CD8-positive, alpha-beta memory T cell (primary cell): Measurements from ENCODE around the gene SH3GL3. TPM values are rescaled to one million over a fixed set of nuclear protein-coding genes. Genes with fewer than 3 reads are reported as not detected.

Source experiments
- CTCF ChIA-PET: fragments of 350-600 bp; sonication (Branson Sonifier 250); formaldehyde crosslinking; loops from one replicate; lab custom pipeline; 2021; ENCODE audit warnings: antibody characterized with exemption; lab: Charles Lee
- POLR2A ChIA-PET: fragments of 350-600 bp; sonication (Branson Sonifier 250); formaldehyde crosslinking; loops from one replicate; lab custom pipeline; 2021; ENCODE audit warnings: antibody characterized with exemption; lab: Charles Lee
- DNase-seq, 5 donors: peaks; one replicate each; pipeline versions ENCODE4 v3.0.0 to v3.0.0-alpha.2; 2020 to 2022; ENCODE audit warnings: mixed read lengths in 1 of 5
- H3K27ac ChIP-seq: one replicate; pipeline ENCODE4 v1.7.0; 2013; ENCODE audit warnings: low read depth, mild to moderate bottlenecking, low read length, moderate library complexity
- H3K27me3 ChIP-seq: 2 replicates; pipeline ENCODE4 v1.7.0; 2013; ENCODE audit warnings: low read length, mild to moderate bottlenecking; ENCODE audit not compliant: insufficient read depth, poor library complexity, severe bottlenecking
- H3K36me3 ChIP-seq: 2 replicates; pipeline ENCODE4 v1.7.0; 2013; ENCODE audit warnings: mild to moderate bottlenecking, low read length, moderate library complexity; ENCODE audit not compliant: insufficient read depth
- H3K4me1 ChIP-seq: 2 replicates; pipeline ENCODE4 v1.7.0; 2013; ENCODE audit warnings: mild to moderate bottlenecking, low read length, moderate library complexity; ENCODE audit not compliant: insufficient read depth
- H3K4me3 ChIP-seq: 2 replicates; pipeline ENCODE4 v1.7.0; 2013; ENCODE audit warnings: mild to moderate bottlenecking, low read length
- H3K9me3 ChIP-seq: 2 replicates; pipeline ENCODE4 v1.7.0; 2013; ENCODE audit warnings: mild to moderate bottlenecking, low read length
- H3K27ac Mint-ChIP-seq, 8 donors: one replicate each; pipeline ENCODE4 v1.8.0; 2020 to 2021; ENCODE audit warnings: mixed read lengths in 8 of 8, mild to moderate bottlenecking in 6 of 8, inconsistent platforms in 3 of 8, moderate library complexity in 3 of 8
- H3K27me3 Mint-ChIP-seq, 2 donors: one replicate each; pipeline ENCODE4 v1.8.0; 2020 to 2021; ENCODE audit warnings: mixed read lengths in 2 of 2, mild to moderate bottlenecking in 1 of 2, moderate library complexity in 1 of 2
- H3K36me3 Mint-ChIP-seq, 3 donors: one replicate each; pipeline ENCODE4 v1.8.0; 2020 to 2021; ENCODE audit warnings: mixed read lengths in 3 of 3, inconsistent platforms in 1 of 3, mild to moderate bottlenecking in 1 of 3
- H3K4me1 Mint-ChIP-seq, 3 donors: one replicate each; pipeline ENCODE4 v1.8.0; 2020 to 2021; ENCODE audit warnings: mixed read lengths in 3 of 3, inconsistent platforms in 1 of 3, mild to moderate bottlenecking in 1 of 3
- H3K4me3 Mint-ChIP-seq, 7 donors: one replicate each; pipeline ENCODE4 v1.8.0; 2020 to 2021; ENCODE audit warnings: mixed read lengths in 7 of 7, mild to moderate bottlenecking in 6 of 7, moderate library complexity in 4 of 7, inconsistent platforms in 2 of 7
- H3K9me3 Mint-ChIP-seq, 5 donors: one replicate each; pipeline ENCODE4 v1.8.0; 2020 to 2022; ENCODE audit warnings: mixed read lengths in 5 of 5, mild to moderate bottlenecking in 3 of 5, moderate library complexity in 2 of 5, inconsistent platforms in 1 of 5
- polyA plus RNA-seq: library from polyadenylated mRNA; unstranded; fragments of 300-500 nt; fragmentation: Illumina TruSeq; gene quantifications from one replicate; pipeline ENCODE4 v1.2.3, GENCODE V29; 2021
- total RNA-seq, 2 experiments: library from RNA; stranded (reverse); gene quantifications; one replicate each; pipeline ENCODE4 v1.2.3, GENCODE V29; 2021

SH3GL3 gene
- not detected for total RNA-seq
- polyA plus RNA-seq = not detected

GRCh38 chr15:83446904-83447709 is at the start of gene SH3GL3:
Gene SH3GL3, plus strand, starts transcription at chr15:83447341. Its CDS starts 193 bp downstream, at chr15:83447534.
- Histone ChIP-seq H3K36me3 (no peaks in the 10 kb centered on the region), H3K9me3 (no peaks in the 10 kb centered on the region), H3K4me3 (no peak within 1 kb of the TSS), H3K27me3 (no peaks in the 10 kb centered on the region), H3K27ac (no peak within 1 kb of the TSS), H3K4me1 (no peaks in the 10 kb centered on the region)
- CTCF ChIA-PET = no interaction called here
- POLR2A ChIA-PET = no interaction called here
- H3K4me3 Mint-ChIP-seq = peak within 1 kb of the TSS in 5 of 7 donors; percentile 61 to 78 (median 65)
- peaks cover 5 to 12% (median 10%) of the 10 kb centered on the region in 3 donors for H3K4me1 Mint-ChIP-seq
- no peaks in the 10 kb centered on the region for H3K9me3 Mint-ChIP-seq
- peak in 2 of 5 donors; percentile 10 to 14 for DNase-seq
- H3K27ac Mint-ChIP-seq = peak within 1 kb of the TSS in 1 of 8 donors; percentile 43
- peaks cover 0 to 1% (median 0%) of the 10 kb centered on the region in 3 donors for H3K36me3 Mint-ChIP-seq
- H3K27me3 Mint-ChIP-seq = peaks cover 12 to 27% of the 10 kb centered on the region in 2 donors

- Histone ChIP-seq H3K27ac (no peak overlapping the region), H3K27me3 (peaks cover 8% of the 10 kb centered on the region), H3K4me1 (no peaks in the 10 kb centered on the region), H3K4me3 (no peak overlapping the region), H3K36me3 (no peaks in the 10 kb centered on the region), H3K9me3 (no peaks in the 10 kb centered on the region)
- Mint-ChIP-seq H3K27me3 (peaks cover 3 to 8% of the 10 kb centered on the region in 2 donors), H3K27ac (peak overlapping the region in 1 of 8 donors; percentile 36), H3K36me3 (no peaks in the 10 kb centered on the region), H3K4me1 (no peaks in the 10 kb centered on the region), H3K9me3 (no peaks in the 10 kb centered on the region), H3K4me3 (no peak overlapping the region)
- CTCF ChIA-PET = no interaction called here
- DNase-seq = no peak
- POLR2A ChIA-PET = no interaction called here
Measured at GRCh38 chr15:83398626-83399025, 48.5 kb upstream of the SH3GL3 start.

GRCh38 chr15:83404121-83404520 is 43.0 kb upstream of the SH3GL3 start:
- no peaks in the 10 kb centered on the region for H3K27me3 ChIP-seq
- H3K4me1 Mint-ChIP-seq = no peaks in the 10 kb centered on the region
- H3K4me1 ChIP-seq = no peaks in the 10 kb centered on the region
- H3K9me3 ChIP-seq = no peaks in the 10 kb centered on the region
- peaks cover 0 to 3% of the 10 kb centered on the region in 2 donors for H3K27me3 Mint-ChIP-seq
- no peak for DNase-seq
- H3K27ac ChIP-seq = no peak overlapping the region
- no peak overlapping the region for H3K27ac Mint-ChIP-seq
- POLR2A ChIA-PET = no interaction called here
- peaks cover 0 to 2% (median 0%) of the 10 kb centered on the region in 5 donors for H3K9me3 Mint-ChIP-seq
- no peaks in the 10 kb centered on the region for H3K36me3 ChIP-seq
- no peak overlapping the region for H3K4me3 ChIP-seq
- H3K36me3 Mint-ChIP-seq = no peaks in the 10 kb centered on the region
- CTCF ChIA-PET = no interaction called here
- H3K4me3 Mint-ChIP-seq = no peak overlapping the region

- H3K27me3 ChIP-seq = no peaks in the 10 kb centered on the region
- ChIA-PET POLR2A (no interaction called here), CTCF (no interaction called here)
- H3K27ac Mint-ChIP-seq = no peak overlapping the region
- H3K27ac ChIP-seq = no peak overlapping the region
- peaks cover 0 to 5% (median 0%) of the 10 kb centered on the region in 5 donors for H3K9me3 Mint-ChIP-seq
- H3K36me3 Mint-ChIP-seq = no peaks in the 10 kb centered on the region
- peaks cover 3% of the 10 kb centered on the region in 2 donors for H3K27me3 Mint-ChIP-seq
- no peak overlapping the region for H3K4me3 Mint-ChIP-seq
- DNase-seq = no peak
- no peak overlapping the region for H3K4me3 ChIP-seq
- no peaks in the 10 kb centered on the region for H3K4me1 ChIP-seq
- no peaks in the 10 kb centered on the region for H3K36me3 ChIP-seq
- H3K4me1 Mint-ChIP-seq = no peaks in the 10 kb centered on the region
- no peaks in the 10 kb centered on the region for H3K9me3 ChIP-seq
Measured at GRCh38 chr15:83410532-83410931, 36.6 kb upstream of the SH3GL3 start.

GRCh38 chr15:83413054-83413719 is 34.0 kb upstream of the SH3GL3 start:
- H3K27ac ChIP-seq = no peak overlapping the region
- H3K9me3 ChIP-seq = no peaks in the 10 kb centered on the region
- no peaks in the 10 kb centered on the region for H3K27me3 ChIP-seq
- POLR2A ChIA-PET = no interaction called here
- H3K4me1 Mint-ChIP-seq = no peaks in the 10 kb centered on the region
- no peak overlapping the region for H3K27ac Mint-ChIP-seq
- H3K36me3 ChIP-seq = no peaks in the 10 kb centered on the region
- peaks cover 3% of the 10 kb centered on the region in 2 donors for H3K27me3 Mint-ChIP-seq
- H3K4me3 ChIP-seq = no peak overlapping the region
- no peak overlapping the region for H3K4me3 Mint-ChIP-seq
- DNase-seq = no peak
- H3K36me3 Mint-ChIP-seq = no peaks in the 10 kb centered on the region
- H3K9me3 Mint-ChIP-seq = peaks cover 0 to 3% (median 0%) of the 10 kb centered on the region in 5 donors
- no peaks in the 10 kb centered on the region for H3K4me1 ChIP-seq
- CTCF ChIA-PET = no interaction called here

GRCh38 chr15:83422081-83422480 is 25.1 kb upstream of the SH3GL3 start:
- Mint-ChIP-seq H3K27me3 (peaks cover 3 to 22% of the 10 kb centered on the region in 2 donors), H3K9me3 (peaks cover 0 to 13% (median 0%) of the 10 kb centered on the region in 5 donors), H3K36me3 (peaks cover 0 to 1% (median 0%) of the 10 kb centered on the region in 3 donors), H3K4me3 (no peak overlapping the region), H3K27ac (no peak overlapping the region), H3K4me1 (no peaks in the 10 kb centered on the region)
- DNase-seq = no peak
- Histone ChIP-seq H3K36me3 (no peaks in the 10 kb centered on the region), H3K9me3 (no peaks in the 10 kb centered on the region), H3K27me3 (no peaks in the 10 kb centered on the region), H3K4me1 (no peaks in the 10 kb centered on the region), H3K27ac (no peak overlapping the region), H3K4me3 (no peak overlapping the region)
- ChIA-PET CTCF (no interaction called here), POLR2A (no interaction called here)

- no peak overlapping the region for H3K4me3 ChIP-seq
- H3K36me3 ChIP-seq = no peaks in the 10 kb centered on the region
- DNase-seq = no peak
- peaks cover 0 to 13% (median 0%) of the 10 kb centered on the region in 5 donors for H3K9me3 Mint-ChIP-seq
- peaks cover 3 to 22% of the 10 kb centered on the region in 2 donors for H3K27me3 Mint-ChIP-seq
- H3K4me3 Mint-ChIP-seq = no peak overlapping the region
- ChIA-PET POLR2A (no interaction called here), CTCF (interaction anchor here (1.0 kb wide), 1 partner anchor 15 kb away, joined by 3 read pairs; no protein-coding TSS in a partner anchor)
- no peaks in the 10 kb centered on the region for H3K4me1 ChIP-seq
- no peaks in the 10 kb centered on the region for H3K27me3 ChIP-seq
- H3K9me3 ChIP-seq = no peaks in the 10 kb centered on the region
- H3K27ac Mint-ChIP-seq = no peak overlapping the region
- H3K36me3 Mint-ChIP-seq = peaks cover 0 to 1% (median 0%) of the 10 kb centered on the region in 3 donors
- no peak overlapping the region for H3K27ac ChIP-seq
- no peaks in the 10 kb centered on the region for H3K4me1 Mint-ChIP-seq
Measured at GRCh38 chr15:83422541-83422940, 24.6 kb upstream of the SH3GL3 start.

- DNase-seq = no peak
- no peak overlapping the region for H3K27ac ChIP-seq
- Mint-ChIP-seq H3K27me3 (peaks cover 3 to 22% of the 10 kb centered on the region in 2 donors), H3K36me3 (peaks cover 0 to 1% (median 0%) of the 10 kb centered on the region in 3 donors), H3K4me1 (no peaks in the 10 kb centered on the region), H3K9me3 (peaks cover 0 to 23% (median 8%) of the 10 kb centered on the region in 5 donors), H3K4me3 (no peak overlapping the region), H3K27ac (no peak overlapping the region)
- no peak overlapping the region for H3K4me3 ChIP-seq
- CTCF ChIA-PET = no interaction called here
- H3K36me3 ChIP-seq = no peaks in the 10 kb centered on the region
- no peaks in the 10 kb centered on the region for H3K9me3 ChIP-seq
- no peaks in the 10 kb centered on the region for H3K4me1 ChIP-seq
- POLR2A ChIA-PET = no interaction called here
- no peaks in the 10 kb centered on the region for H3K27me3 ChIP-seq
Measured at GRCh38 chr15:83424101-83424500, 23.0 kb upstream of the SH3GL3 start.
